Fibroblast of villous mesenchyme (primary cell): Measurements from ENCODE around the gene HK2. TPM values are rescaled to one million over a fixed set of nuclear protein-coding genes. Genes with fewer than 3 reads are reported as not detected.

Experiments
- DNase-seq: peaks from one replicate; pipeline ENCODE4 v3.0.0-alpha.2; 2010; ENCODE audit warnings: low read depth
- H3K4me3 ChIP-seq: 2 replicates; pipeline ENCODE4 v1.5.1; 2011; ENCODE audit warnings: low read depth, mild to moderate bottlenecking, low read length
- CTCF ChIP-seq: IDR thresholded peaks from 2 replicates; pipeline ENCODE4 v1.5.1; 2012; ENCODE audit warnings: low read depth, mild to moderate bottlenecking, low read length; ENCODE audit not compliant: insufficient read depth
- total RNA-seq: library from RNA; depleted of rRNA; stranded (reverse); fragments of >200 nt; gene quantifications from 2 replicates; pipeline ENCODE4 v1.2.3, GENCODE V29; 2012

The HK2 gene
- total RNA-seq, 1 donor: 15.1 TPM

DNA sequence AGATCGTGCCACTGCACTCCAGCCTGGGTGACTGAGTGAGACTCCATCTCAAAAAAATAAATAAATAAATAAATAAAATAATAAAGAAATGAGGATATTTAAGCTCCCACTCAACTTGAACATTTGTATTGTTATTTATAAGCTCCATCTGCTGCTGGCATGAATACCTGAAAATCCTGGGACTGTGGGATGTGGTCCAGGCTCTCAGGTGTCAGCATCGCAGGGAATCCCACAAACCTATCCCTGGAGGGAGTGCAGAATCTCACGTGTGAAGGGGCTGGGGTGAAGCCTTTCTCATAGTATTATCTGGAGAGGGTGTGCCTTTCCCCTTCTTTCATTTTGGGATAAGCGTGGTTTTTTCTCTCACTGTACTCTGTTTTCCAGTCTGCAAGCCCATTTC lies 77.1 kb downstream of the HK2 start:
- no peak overlapping the region for H3K4me3 ChIP-seq

DNA sequence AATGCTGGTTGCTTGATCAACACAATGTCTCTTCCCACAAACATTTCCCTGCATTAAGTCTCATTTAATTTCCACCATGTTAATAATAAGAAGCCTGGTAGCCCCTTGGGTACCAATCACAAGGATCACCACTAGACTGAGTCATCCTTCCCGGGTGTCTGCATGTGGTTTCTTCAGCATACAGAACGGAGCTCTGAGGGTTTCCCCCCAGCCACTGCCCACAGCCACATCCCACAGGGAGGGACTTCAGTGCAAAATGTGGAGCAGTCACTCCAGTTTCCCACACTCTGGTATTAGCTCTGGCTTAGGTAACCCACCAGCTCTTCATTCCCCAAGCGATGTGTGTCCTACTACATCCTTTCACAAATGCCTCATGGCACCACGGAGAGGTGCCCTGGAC lies 81.8 kb downstream of the HK2 start:
- no peak for DNase-seq
- no peak overlapping the region for H3K4me3 ChIP-seq
- no peak for TF ChIP-seq CTCF

More for the DNA sequence above, 77.1 kb downstream of the HK2 start:
- DNase-seq: no peak
- no peak for TF ChIP-seq CTCF

GRCh38 chr2:74916394-74916793 lies 82.5 kb downstream of the HK2 start:
- TF ChIP-seq CTCF: no peak
- H3K4me3 ChIP-seq: no peak overlapping the region
- DNase-seq: no peak

DNA sequence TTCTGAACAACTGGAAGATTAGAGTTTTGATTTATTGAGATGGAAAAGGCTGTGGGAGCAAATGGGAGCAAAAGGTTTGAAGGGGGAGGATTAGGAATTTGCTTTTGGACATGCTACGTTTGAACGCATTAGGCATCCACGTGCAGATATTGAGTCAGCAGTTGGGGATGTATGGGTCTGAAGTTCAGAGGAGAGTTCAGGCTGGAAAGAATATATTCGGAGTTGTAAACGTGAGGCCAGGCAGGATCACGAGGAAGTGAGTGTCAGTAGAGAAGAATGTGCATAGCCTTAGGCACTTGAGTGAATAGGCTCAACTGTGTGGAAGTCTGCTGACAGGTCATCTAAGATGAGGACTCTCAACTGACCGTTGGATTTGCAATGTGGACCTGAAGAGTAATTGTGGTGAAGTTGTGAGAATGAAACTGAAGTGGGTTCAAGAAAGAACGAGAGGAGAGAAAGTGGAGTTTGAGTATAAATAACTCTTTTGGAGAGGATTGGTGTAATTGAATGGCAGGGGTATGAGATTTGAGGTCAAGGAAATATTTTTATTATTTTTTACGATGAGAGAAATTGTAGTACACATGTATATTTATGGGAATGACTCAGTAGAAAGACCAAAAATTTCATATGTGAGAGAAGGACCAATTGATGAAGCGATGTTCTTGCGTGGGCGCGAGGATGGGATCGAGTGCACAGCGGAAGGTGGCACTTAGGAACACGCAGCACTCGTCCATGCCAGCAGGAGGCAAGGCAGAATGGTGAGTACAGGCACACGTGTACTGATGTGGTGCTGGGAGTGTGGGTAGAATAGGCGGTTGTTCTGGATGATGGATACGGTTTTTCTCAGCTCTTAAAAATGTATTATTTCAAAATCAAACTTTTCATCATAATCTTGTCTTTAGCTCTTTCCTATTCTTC lies 84.0 kb downstream of the HK2 start:
- H3K4me3 ChIP-seq: no peak overlapping the region
- DNase-seq: peak; percentile 84
- TF ChIP-seq CTCF: no peak

GRCh38 chr2:74919827-74920226 lies 85.9 kb downstream of the HK2 start:
- peak; percentile 72 for TF ChIP-seq CTCF
- peak; percentile 48 for DNase-seq
- peak overlapping the region; percentile 52 for H3K4me3 ChIP-seq

- no peak for DNase-seq
- no peak for TF ChIP-seq CTCF
- H3K4me3 ChIP-seq: no peak overlapping the region
These were observed 87.4 kb downstream of the HK2 start for GRCh38 chr2:74921236-74921736.
